GM18505 (cell line): ENCODE measurements around the gene PLCB1.

Experiments used
- ATAC-seq: cut with Tn5 transposase; IDR thresholded peaks from one replicate; pipeline ENCODE4 v1.9.1; 2021; ENCODE audit not compliant: unreplicated experiment
- POLR2A ChIP-seq: IDR thresholded peaks from 4 replicates; pipeline ENCODE4 v1.6.1; 2011; ENCODE audit warnings: borderline replicate concordance; ENCODE audit not compliant: insufficient read depth, insufficient read length; ENCODE audit errors: extremely low read depth

Gene PLCB1

DNA sequence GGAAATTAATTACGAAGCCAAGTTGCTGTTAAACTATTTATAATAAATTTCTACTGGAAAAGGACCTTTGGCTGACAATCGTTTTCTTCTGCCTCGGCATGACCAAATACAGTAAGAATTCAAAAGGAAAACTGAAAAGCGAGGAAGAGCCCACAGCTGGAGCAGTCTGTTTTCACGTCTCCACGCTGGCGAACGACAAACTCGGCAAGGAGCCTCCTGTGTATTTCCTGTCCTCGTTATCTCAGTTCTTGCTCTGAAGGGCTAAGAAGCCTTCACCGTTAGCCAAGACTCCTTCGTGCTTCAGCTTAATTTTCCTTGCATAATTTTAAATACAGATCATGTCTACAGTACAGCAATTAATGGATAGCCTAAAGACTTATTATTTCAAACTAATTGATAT, 722.5 kb downstream of the PLCB1 start:
- TF ChIP-seq POLR2A: no peak
- ATAC-seq: no peak

- ATAC-seq: no peak
- TF ChIP-seq POLR2A: no peak
Measured at GRCh38 chr20:8855315-8855714, 723.2 kb downstream of the PLCB1 start.

GRCh38 chr20:8856668-8857067, 724.6 kb downstream of the PLCB1 start:
- ATAC-seq: no peak
- no peak for TF ChIP-seq POLR2A

DNA sequence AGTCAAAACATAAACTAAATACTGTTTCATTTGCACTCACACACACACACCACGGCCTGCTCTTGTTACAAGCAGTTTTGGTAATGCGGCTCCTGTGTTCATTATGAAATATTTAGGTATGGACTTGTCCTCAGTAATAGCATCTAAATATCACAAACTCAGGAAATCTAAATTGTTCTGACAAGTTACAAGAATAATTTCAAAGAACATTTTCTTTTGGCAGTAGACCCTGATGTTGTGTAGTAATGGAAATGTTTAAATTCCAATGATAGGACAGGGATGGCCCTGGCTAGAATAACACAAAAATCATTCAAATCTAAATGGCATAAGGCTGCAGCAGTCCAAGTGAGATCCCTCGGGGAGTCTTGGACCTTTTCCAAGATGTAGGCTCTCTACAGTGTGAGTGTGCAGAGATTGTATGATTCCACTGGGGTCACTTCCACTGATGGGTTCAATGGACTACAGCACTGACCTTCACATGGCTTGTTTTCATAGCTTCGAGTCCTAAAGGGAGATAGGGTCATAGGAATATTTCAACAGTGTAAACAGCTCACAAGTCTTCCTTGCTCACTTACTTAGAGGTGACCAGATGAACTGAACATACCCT, 726.2 kb downstream of the PLCB1 start:
- no peak for TF ChIP-seq POLR2A
- ATAC-seq: no peak

DNA sequence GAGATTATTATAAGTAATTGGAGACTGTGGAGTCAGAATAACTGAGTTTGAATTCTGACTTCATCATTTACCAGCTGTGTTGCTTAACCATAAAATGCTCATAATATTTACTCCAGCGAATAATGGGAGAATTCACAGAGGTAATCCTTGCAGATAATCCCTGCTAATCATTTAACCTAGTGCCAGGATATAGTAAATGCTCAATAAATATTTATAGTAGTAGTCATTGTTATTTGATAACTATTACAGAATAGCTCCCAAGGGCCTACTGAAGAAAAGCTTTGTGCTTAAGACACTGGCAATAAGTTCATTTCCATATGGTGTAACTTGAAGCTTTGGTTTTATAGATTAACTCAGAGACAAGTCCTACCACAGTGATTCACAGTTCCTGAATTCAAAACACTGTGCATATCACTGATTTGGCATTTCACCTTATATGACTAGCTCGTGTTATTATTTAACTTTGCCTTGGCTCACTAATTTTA, 728.0 kb downstream of the PLCB1 start:
- no peak for ATAC-seq
- no peak for TF ChIP-seq POLR2A

GRCh38 chr20:8862092-8862491, 730.0 kb downstream of the PLCB1 start:
- TF ChIP-seq POLR2A: no peak
- no peak for ATAC-seq

DNA sequence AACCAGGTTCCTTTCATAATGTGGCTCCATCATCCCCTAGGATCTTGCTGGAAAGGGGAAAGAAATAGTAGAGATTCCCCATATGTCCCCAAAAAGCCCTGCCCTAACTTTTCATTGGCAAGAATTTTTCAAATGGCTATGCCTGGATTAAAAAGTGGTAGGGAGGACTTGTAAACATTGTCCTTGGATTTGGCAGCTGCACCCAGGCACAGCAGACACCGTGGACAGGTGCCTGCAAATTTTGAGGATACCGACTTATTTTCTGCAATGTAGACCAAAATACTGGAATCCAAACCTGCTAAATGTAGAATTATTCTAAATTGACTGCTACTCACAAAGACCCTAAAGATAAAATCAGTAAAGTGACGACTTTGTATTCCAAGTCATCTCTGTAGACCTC, 733.6 kb downstream of the PLCB1 start:
- no peak for ATAC-seq
- TF ChIP-seq POLR2A: no peak

GRCh38 chr20:8867038-8867740, 735.1 kb downstream of the PLCB1 start:
- no peak for TF ChIP-seq POLR2A

DNA sequence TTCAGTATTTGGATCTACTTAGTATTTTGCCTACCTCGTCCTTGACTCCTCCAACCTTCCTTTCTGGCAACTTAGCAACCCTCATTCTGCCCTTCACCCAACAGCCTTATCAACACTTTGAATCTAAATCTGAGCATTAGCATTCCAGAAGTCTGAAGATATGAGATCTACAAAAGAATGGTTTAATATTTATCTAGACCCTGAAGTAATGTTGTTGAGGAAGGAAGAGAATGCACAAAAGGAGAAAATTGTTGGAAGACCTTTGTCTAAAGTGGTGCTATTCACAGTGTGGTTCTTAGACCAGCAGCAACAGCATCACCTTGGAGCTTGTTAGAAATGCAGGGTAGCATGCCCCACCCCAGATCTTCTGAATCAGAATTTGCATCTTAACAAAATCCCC, 738.6 kb downstream of the PLCB1 start:
- TF ChIP-seq POLR2A: no peak
- ATAC-seq: no peak

More at GRCh38 chr20:8867038-8867740, 735.1 kb downstream of the PLCB1 start:
- no peak for ATAC-seq

DNA sequence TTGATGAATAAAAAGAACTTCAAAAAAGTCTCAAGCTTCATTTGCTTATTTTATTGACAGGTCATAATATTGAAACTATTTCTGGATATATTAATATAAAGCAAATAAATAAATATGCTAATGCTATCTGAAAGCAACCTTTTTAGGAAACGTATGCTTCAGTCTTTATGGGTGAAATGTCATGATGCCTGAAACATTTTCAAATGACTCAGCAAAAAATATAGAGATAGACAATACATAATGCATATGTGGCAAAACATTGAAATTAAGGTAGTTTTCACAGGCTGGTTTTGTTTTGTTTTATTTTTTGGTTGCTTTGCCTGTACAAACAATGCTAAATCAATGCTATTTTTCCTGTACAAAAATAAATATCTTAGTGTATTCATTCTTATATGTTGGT, 742.4 kb downstream of the PLCB1 start:
- no peak for ATAC-seq
- TF ChIP-seq POLR2A: no peak

GRCh38 chr20:8875586-8875985, 743.5 kb downstream of the PLCB1 start:
- TF ChIP-seq POLR2A: no peak
- ATAC-seq: no peak

DNA sequence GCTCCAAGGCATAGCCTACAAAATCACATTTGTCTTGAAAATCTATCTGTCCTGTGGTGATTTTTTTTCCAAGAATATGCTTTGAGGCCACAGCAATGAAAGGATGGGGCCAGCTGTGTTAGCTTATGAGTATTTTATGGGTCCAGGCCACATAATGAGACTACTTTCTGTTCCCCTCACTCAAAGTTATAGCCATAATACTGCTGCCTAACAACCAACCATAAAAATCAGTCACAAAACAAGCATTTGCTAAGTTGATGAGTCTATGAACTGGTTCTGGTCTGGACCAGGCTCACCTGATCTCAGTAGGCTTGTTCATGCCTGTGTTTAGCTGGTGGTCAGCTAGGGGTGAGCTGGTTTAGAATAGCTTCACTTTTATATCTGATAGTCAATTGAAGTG, 744.3 kb downstream of the PLCB1 start:
- no peak for TF ChIP-seq POLR2A
- ATAC-seq: no peak

GRCh38 chr20:8877294-8877693, 745.2 kb downstream of the PLCB1 start:
- TF ChIP-seq POLR2A: no peak
- no peak for ATAC-seq

DNA sequence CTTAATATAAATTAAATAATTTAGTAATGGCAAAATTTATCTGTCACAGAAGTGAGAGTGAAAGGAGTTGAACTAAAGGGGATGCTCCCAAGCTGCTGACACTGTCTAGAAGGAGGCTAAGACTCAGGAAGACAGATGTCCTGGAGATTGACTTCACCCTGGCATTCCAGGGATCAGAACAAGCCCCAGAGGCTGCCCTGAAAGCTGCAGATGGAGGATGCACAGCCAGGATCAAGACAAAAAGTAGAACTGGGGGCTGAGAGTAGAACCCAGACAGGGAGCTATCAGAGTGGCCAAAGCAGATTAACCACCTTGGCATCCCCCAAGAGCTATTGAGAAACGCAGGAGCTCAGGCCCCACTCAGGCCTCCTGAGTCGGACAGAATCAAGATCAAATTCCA, 747.6 kb downstream of the PLCB1 start:
- TF ChIP-seq POLR2A: no peak
- ATAC-seq: no peak
